GM18951 (cell line): ENCODE measurements around the gene ZNF292.
"Not testable (repeated sequence)": the region's sequence is repeated elsewhere in the genome, so short reads cannot be mapped to it uniquely, and the experiment has no call there.

ENCODE experiments used
- POLR2A ChIP-seq: IDR thresholded peaks from 4 replicates; pipeline ENCODE4 v1.6.1; 2011; ENCODE audit warnings: mild to moderate bottlenecking; ENCODE audit not compliant: insufficient read length, insufficient read depth; ENCODE audit errors: extremely low read depth
- in situ Hi-C: fragments of 300-500 bp; cut with MboI; formaldehyde crosslinking; loops from one replicate; pipeline ENCODE4 v1.12.0; 2022; ENCODE audit warnings: low sequenced_read_pairs, mixed read lengths, inconsistent platforms; ENCODE audit not compliant: unreplicated experiment

Gene ZNF292

GRCh38 chr6:87210979-87211378 is 55.6 kb downstream of the ZNF292 start:
- TF ChIP-seq POLR2A, result no peak
- in situ Hi-C loops, result no loop called here

- in situ Hi-C loops, result no loop called here
- TF ChIP-seq POLR2A, result no peak
These were observed 57.2 kb downstream of the ZNF292 start for GRCh38 chr6:87212596-87212995.

- in situ Hi-C loops, result no loop called here
- TF ChIP-seq POLR2A, result no peak
These were observed 58.0 kb downstream of the ZNF292 start for GRCh38 chr6:87213364-87213763.

GRCh38 chr6:87214831-87215230 is 59.5 kb downstream of the ZNF292 start:
- in situ Hi-C loops, result no loop called here
- TF ChIP-seq POLR2A, result no peak

GRCh38 chr6:87220997-87221396 is 65.6 kb downstream of the ZNF292 start:
- in situ Hi-C loops, result no loop called here
- TF ChIP-seq POLR2A, result no peak

GRCh38 chr6:87222676-87223075 is 67.3 kb downstream of the ZNF292 start:
- TF ChIP-seq POLR2A, result no peak
- in situ Hi-C loops, result no loop called here

- in situ Hi-C loops, result no loop called here
- TF ChIP-seq POLR2A, result no peak
These were observed 69.6 kb downstream of the ZNF292 start for GRCh38 chr6:87224971-87225370.

GRCh38 chr6:87225511-87225910 is 70.1 kb downstream of the ZNF292 start:
- in situ Hi-C loops, result no loop called here
- TF ChIP-seq POLR2A, result no peak

GRCh38 chr6:87225937-87226336 is 70.6 kb downstream of the ZNF292 start:
- in situ Hi-C loops, result no loop called here
- TF ChIP-seq POLR2A, result no peak

GRCh38 chr6:87230801-87231200 is 75.4 kb downstream of the ZNF292 start:
- no peak for TF ChIP-seq POLR2A
- in situ Hi-C loops, result no loop called here

- TF ChIP-seq POLR2A, result no peak
- in situ Hi-C loops, result no loop called here
These were observed 82.4 kb downstream of the ZNF292 start for GRCh38 chr6:87237804-87238203.

- in situ Hi-C loops, result not testable (repeated sequence)
These were observed 83.8 kb downstream of the ZNF292 start for GRCh38 chr6:87239098-87239635.

- no peak for TF ChIP-seq POLR2A
- in situ Hi-C loops, result no loop called here
These were observed 85.9 kb downstream of the ZNF292 start for GRCh38 chr6:87241304-87241703.

GRCh38 chr6:87242311-87242710 is 86.9 kb downstream of the ZNF292 start:
- TF ChIP-seq POLR2A, result no peak
- in situ Hi-C loops, result no loop called here

- in situ Hi-C loops, result no loop called here
- no peak for TF ChIP-seq POLR2A
These were observed 88.4 kb downstream of the ZNF292 start for GRCh38 chr6:87243812-87244211.

GRCh38 chr6:87244380-87244779 is 89.0 kb downstream of the ZNF292 start:
- TF ChIP-seq POLR2A, result no peak
- in situ Hi-C loops, result no loop called here

- TF ChIP-seq POLR2A, result no peak
- in situ Hi-C loops, result no loop called here
These were observed 94.7 kb downstream of the ZNF292 start for GRCh38 chr6:87250019-87250418.
